ENCODE measurements around the gene NPY5R.

Gene NPY5R

GRCh38 chr4:163309466-163309865, 34.2 kb upstream of the NPY5R start:
- TF ChIP-seq MAX (IDR thresholded peaks at IDR 0.05) (no peak), TEAD4 (IDR thresholded peaks at IDR 0.05) (no peak)

DNA sequence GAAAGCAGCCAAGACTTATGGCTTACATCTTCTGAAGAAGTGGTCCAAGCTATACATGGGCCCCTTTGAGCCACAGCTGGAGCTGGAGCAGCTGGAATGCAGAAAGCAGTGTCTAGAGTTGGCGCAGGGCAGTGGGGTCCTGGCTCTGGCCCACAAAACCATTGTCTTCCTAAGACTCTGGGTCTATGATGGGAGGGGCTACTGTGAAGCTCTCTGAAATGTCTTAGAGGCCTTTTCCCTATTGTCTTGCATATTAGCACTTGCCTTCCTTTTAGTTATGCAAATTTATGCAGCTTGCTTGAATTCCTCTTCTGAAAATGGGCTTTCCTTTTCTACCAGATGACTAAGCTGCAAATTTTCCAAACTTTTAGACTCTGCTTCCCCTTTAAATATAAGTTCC, 26.6 kb upstream of the NPY5R start:
- TF ChIP-seq, protein P1, sequence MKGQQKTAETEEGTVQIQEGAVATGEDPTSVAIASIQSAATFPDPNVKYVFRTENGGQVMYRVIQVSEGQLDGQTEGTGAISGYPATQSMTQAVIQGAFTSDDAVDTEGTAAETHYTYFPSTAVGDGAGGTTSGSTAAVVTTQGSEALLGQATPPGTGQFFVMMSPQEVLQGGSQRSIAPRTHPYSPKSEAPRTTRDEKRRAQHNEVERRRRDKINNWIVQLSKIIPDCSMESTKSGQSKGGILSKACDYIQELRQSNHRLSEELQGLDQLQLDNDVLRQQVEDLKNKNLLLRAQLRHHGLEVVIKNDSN (IDR thresholded peaks at IDR 0.05), result no peak
- TF ChIP-seq CEBPB (IDR thresholded peaks at IDR 0.05), result no peak
- no peak for TF ChIP-seq TAF1 (IDR thresholded peaks at IDR 0.05; ENCODE audit: low read depth)
- no peak for TF ChIP-seq RAD21 (IDR thresholded peaks at IDR 0.05; ENCODE audit: low read depth)

- TF ChIP-seq TEAD4 (IDR thresholded peaks at IDR 0.05) (no peak), CEBPB (IDR thresholded peaks at IDR 0.05) (peak; percentile 64)
Measured at GRCh38 chr4:163330916-163331628, 12.6 kb upstream of the NPY5R start.

DNA sequence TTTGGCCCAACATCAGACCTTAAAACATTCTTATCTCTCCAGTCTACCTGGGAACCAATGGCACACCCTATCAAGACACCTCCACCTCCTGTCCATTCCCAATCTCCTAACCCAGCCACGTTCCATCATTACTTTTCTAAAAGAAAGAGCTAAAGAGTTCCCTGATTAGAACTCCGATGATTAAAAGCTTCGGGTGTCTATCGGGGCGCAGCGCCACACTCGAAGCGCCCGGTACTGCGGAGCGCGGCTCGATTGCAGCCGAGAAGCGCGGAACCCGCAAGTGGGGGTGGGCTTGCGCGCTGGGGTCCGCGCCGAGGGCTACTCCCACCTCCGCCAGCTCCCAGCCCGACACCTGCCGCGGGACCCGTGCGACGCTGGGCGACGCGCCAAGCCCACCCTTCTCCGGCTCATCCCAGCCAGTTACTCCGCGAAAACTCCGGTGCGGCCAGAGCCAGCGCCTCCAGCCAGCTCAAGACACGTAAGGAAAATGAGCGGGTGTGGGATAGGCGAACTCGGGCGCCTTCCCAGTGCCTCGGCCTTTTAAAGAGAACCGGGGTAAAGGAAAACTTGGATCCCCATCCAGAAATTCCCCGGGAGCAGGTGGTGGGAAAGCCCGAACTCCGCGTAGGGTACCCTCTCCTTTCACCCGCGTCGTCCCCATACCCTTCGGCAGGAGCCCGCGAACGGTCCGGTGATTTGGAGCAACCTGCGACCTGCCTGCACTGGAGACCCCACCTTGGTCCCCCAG, 11.9 kb upstream of the NPY5R start:
- peak; percentile 74 for TF ChIP-seq ZBTB7A (IDR thresholded peaks at IDR 0.05; ENCODE audit: low read depth)
- TF ChIP-seq TEAD4 (IDR thresholded peaks at IDR 0.05), result no peak
- no peak for TF ChIP-seq MAX (IDR thresholded peaks at IDR 0.05)
- TF ChIP-seq EGR1 (IDR thresholded peaks at IDR 0.05), result no peak

DNA sequence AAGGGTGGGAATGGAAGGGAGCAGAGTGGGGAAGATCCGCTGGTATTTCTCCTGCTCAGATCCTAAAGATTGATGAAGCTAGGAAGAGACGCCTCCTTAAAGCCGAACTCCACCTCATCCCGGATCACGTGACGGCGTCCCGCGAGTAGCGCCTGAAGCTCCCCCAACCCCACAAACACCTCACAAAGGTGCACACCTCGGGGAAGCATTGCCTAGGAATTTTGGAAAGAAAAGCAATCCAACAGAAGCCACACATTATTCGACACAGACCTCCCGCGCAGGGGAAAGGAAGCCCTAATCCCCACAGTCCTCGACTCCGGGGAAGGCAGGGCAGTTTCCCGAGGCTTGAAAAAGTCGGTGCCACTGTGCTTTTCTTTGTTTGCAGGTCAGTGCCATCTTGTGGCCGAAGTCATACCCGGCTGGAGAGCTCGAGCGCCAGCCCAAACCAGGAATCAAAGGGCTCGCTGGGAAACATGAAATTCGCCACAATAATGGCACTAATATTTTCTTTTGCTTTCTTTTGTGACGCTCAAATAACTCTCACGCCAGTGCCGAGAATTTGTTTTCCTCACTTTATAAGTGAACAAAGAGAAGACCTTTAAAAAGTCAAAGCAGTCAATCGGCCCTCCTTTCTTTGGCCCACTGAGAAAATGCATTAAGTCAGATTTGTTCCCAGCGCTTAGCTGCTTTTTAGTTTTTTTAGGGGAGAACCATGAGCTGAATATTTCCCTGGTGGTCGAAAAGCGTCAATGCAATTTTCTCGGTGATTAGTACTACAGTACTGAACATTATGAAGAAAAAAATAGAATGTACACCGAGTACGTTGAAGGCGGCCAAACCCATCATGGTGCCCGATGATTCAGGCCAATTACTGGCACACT, 10.9 kb upstream of the NPY5R start, which contains the start of gene NPY1R:
NPY1R (minus strand) TSS at position 71 of the 881 bp plus-strand sequence. CDS start 6,042 bp downstream, outside the sequence.
- no peak for TF ChIP-seq EGR1 (IDR thresholded peaks at IDR 0.05)
- peak; percentile 66; the same call in 1 of the 2 replicates for TF ChIP-seq MAX (IDR thresholded peaks at IDR 0.05)
- TF ChIP-seq, protein P2, sequence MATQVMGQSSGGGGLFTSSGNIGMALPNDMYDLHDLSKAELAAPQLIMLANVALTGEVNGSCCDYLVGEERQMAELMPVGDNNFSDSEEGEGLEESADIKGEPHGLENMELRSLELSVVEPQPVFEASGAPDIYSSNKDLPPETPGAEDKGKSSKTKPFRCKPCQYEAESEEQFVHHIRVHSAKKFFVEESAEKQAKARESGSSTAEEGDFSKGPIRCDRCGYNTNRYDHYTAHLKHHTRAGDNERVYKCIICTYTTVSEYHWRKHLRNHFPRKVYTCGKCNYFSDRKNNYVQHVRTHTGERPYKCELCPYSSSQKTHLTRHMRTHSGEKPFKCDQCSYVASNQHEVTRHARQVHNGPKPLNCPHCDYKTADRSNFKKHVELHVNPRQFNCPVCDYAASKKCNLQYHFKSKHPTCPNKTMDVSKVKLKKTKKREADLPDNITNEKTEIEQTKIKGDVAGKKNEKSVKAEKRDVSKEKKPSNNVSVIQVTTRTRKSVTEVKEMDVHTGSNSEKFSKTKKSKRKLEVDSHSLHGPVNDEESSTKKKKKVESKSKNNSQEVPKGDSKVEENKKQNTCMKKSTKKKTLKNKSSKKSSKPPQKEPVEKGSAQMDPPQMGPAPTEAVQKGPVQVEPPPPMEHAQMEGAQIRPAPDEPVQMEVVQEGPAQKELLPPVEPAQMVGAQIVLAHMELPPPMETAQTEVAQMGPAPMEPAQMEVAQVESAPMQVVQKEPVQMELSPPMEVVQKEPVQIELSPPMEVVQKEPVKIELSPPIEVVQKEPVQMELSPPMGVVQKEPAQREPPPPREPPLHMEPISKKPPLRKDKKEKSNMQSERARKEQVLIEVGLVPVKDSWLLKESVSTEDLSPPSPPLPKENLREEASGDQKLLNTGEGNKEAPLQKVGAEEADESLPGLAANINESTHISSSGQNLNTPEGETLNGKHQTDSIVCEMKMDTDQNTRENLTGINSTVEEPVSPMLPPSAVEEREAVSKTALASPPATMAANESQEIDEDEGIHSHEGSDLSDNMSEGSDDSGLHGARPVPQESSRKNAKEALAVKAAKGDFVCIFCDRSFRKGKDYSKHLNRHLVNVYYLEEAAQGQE (IDR thresholded peaks at IDR 0.05; ENCODE audit: low read depth), result no peak
- no peak for TF ChIP-seq YY1 (IDR thresholded peaks at IDR 0.05; ENCODE audit: low read depth)
- 0 out of 2 replicates have a peak, but pooled peaks have one; percentile 27 for TF ChIP-seq TCF12 (IDR thresholded peaks at IDR 0.05; ENCODE audit: low read depth)
- TF ChIP-seq RAD21 (IDR thresholded peaks at IDR 0.05; ENCODE audit: low read depth), result peak; percentile 83
- TF ChIP-seq, protein P1 (IDR thresholded peaks at IDR 0.05), result peak; percentile 97
- TF ChIP-seq CREB1 (IDR thresholded peaks at IDR 0.05; ENCODE audit: low read depth), result no peak

DNA sequence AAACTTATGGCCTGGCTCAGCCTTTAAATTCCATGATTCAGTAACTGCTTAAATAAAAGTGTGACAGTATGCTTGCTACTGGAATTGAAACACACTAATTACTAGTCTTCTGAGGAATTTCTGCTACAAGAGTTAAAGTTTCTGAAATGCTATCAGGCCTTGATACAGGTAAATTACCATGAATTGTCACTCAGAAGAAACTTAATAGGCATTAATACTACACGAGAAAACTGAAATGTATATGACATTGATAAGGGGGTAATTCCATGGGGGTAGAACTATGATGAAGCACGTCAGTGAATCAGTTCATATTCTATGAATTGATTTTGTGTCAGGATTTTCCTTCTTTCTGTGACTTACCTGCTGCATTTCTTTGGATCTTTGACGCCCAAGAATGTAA, 8.3 kb upstream of the NPY5R start:
- TF ChIP-seq CREB1 (IDR thresholded peaks at IDR 0.05; ENCODE audit: low read depth), result no peak
- TF ChIP-seq, protein P1 (IDR thresholded peaks at IDR 0.05), result no peak
- TF ChIP-seq CEBPB (IDR thresholded peaks at IDR 0.05), result no peak
- TF ChIP-seq ZBTB7A (IDR thresholded peaks at IDR 0.05; ENCODE audit: low read depth), result no peak
- TF ChIP-seq MAX (IDR thresholded peaks at IDR 0.05), result no peak
- TF ChIP-seq, protein P2 (IDR thresholded peaks at IDR 0.05; ENCODE audit: low read depth), result no peak
- TF ChIP-seq EGR1 (IDR thresholded peaks at IDR 0.05), result no peak
- no peak for TF ChIP-seq TEAD4 (IDR thresholded peaks at IDR 0.05)
- no peak for TF ChIP-seq FOXM1 (IDR thresholded peaks at IDR 0.05; ENCODE audit: borderline replicate concordance, low read depth)
- no peak for TF ChIP-seq TCF12 (IDR thresholded peaks at IDR 0.05; ENCODE audit: low read depth)
- TF ChIP-seq NFIC (IDR thresholded peaks at IDR 0.05), result no peak
- TF ChIP-seq RAD21 (IDR thresholded peaks at IDR 0.05; ENCODE audit: low read depth), result no peak
- no peak for TF ChIP-seq EP300 (IDR thresholded peaks at IDR 0.05; ENCODE audit: borderline replicate concordance)
- TF ChIP-seq TAF1 (IDR thresholded peaks at IDR 0.05; ENCODE audit: low read depth), result no peak
- no peak for TF ChIP-seq YY1 (IDR thresholded peaks at IDR 0.05; ENCODE audit: low read depth)
